MM.1S (cell line): ENCODE results near the gene SPRR2A.
"Not testable (repeated sequence)": the region's sequence is repeated elsewhere in the genome, so short reads cannot be mapped to it uniquely, and the experiment has no call there.

Source experiments
- DNase-seq: peaks from one replicate; pipeline ENCODE4 v3.0.0-alpha.2; 2015
- H2AFZ ChIP-seq: fragments of 300-600 bp; sonication (generic); 2 replicates; pipeline ENCODE4 v1.6.0; 2016; ENCODE audit warnings: antibody characterized with exemption, low read length
- H3F3A ChIP-seq: fragments of 300-600 bp; sonication (generic); 2 replicates; pipeline ENCODE4 v1.6.1; 2016; ENCODE audit warnings: mild to moderate bottlenecking, antibody characterized with exemption, low read length, moderate library complexity, mixed read lengths; ENCODE audit not compliant: insufficient read depth
- H3K27ac ChIP-seq: fragments of 300-600 bp; sonication (generic); 2 replicates; pipeline ENCODE4 v1.5.1; 2016; ENCODE audit warnings: mild to moderate bottlenecking, low read length
- H3K27me3 ChIP-seq: fragments of 300-600 bp; sonication (generic); replicated peaks from 2 replicates; pipeline ENCODE4 v1.6.0; 2016; ENCODE audit warnings: low read length; ENCODE audit not compliant: insufficient read depth
- H3K36me3 ChIP-seq: fragments of 300-600 bp; sonication (generic); replicated peaks from 2 replicates; pipeline ENCODE4 v1.6.1; 2016; ENCODE audit warnings: mild to moderate bottlenecking, low read length, mixed read lengths; ENCODE audit not compliant: insufficient read depth
- H3K4me1 ChIP-seq: fragments of 300-600 bp; sonication (generic); 2 replicates; pipeline ENCODE4 v1.6.1; 2016; ENCODE audit warnings: low read length, mixed read lengths
- H3K4me2 ChIP-seq: fragments of 300-600 bp; sonication (generic); 2 replicates; pipeline ENCODE4 v1.6.0; 2016; ENCODE audit warnings: low read depth, low read length
- H3K4me3 ChIP-seq: fragments of 300-600 bp; sonication (generic); 2 replicates; pipeline ENCODE4 v1.5.1; 2016; ENCODE audit warnings: low read length, mixed read lengths
- H3K79me2 ChIP-seq: fragments of 300-600 bp; sonication (generic); 2 replicates; pipeline ENCODE4 v1.6.1; 2016; ENCODE audit warnings: mixed run types, low read length, mixed read lengths
- H3K9ac ChIP-seq: fragments of 300-600 bp; sonication (generic); 2 replicates; pipeline ENCODE4 v1.6.1; 2016; ENCODE audit warnings: low read length, mixed read lengths
- H3K9me2 ChIP-seq: fragments of 300-600 bp; sonication (generic); replicated peaks from 2 replicates; pipeline ENCODE4 v1.6.1; 2016; ENCODE audit warnings: mild to moderate bottlenecking, low read length, mixed read lengths; ENCODE audit not compliant: insufficient read depth
- H3K9me3 ChIP-seq: fragments of 300-600 bp; sonication (generic); replicated peaks from 2 replicates; pipeline ENCODE4 v1.6.1; 2016; ENCODE audit warnings: mild to moderate bottlenecking, low read length, mixed read lengths; ENCODE audit not compliant: insufficient read depth
- H4K20me1 ChIP-seq: fragments of 300-600 bp; sonication (generic); 2 replicates; pipeline ENCODE4 v1.6.1; 2016; ENCODE audit warnings: mild to moderate bottlenecking, low read length, moderate library complexity, mixed read lengths; ENCODE audit not compliant: insufficient read depth
- EZH2 ChIP-seq: fragments of 300-600 bp; sonication (generic); optimal IDR thresholded peaks from 2 replicates; pipeline ENCODE3; 2017; ENCODE audit warnings: low read depth, mild to moderate bottlenecking, antibody characterized with exemption, low read length, mixed read lengths
- EZH2phosphoT487 ChIP-seq: fragments of 300-600 bp; sonication (generic); IDR thresholded peaks from 2 replicates; pipeline ENCODE4 v1.6.1; 2018; ENCODE audit warnings: antibody characterized with exemption, low read length
- TF ChIP-seq, protein P1 (sequence below): fragments of 300-600 bp; sonication (generic); IDR thresholded peaks from 2 replicates; pipeline ENCODE4 v1.5.1; 2016; ENCODE audit warnings: antibody characterized with exemption, low read length, mixed read lengths

SPRR2A gene

DNA sequence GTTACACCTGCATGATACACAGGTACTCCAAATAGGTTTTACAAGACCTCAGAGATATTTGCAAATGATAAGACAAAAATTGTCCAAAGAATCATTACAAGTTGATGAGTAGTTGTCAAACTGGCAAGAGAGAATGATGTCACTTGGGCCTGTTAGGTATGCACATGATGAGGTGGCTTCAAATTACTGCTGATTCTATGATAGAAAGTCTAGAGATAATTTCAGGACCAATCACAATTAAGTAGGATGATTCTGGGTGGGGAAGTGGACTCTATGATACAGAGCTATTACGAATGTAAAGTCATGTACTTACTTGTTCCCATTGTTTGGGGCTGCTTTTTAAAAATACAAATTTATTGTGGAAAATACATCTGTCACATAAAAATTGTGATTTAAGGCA, 31.5 kb downstream of the SPRR2A start:
- H3K27ac ChIP-seq = no peak overlapping the region
- H3F3A ChIP-seq = no peaks in the 10 kb centered on the region
- no peak for DNase-seq
- H2AFZ ChIP-seq = no peak overlapping the region
- H3K36me3 ChIP-seq = no peaks in the 10 kb centered on the region
- H3K9ac ChIP-seq = no peak overlapping the region
- H3K4me3 ChIP-seq = no peak overlapping the region
- H3K79me2 ChIP-seq = no peaks in the 10 kb centered on the region
- no peaks in the 10 kb centered on the region for H3K9me3 ChIP-seq
- no peaks in the 10 kb centered on the region for H3K4me1 ChIP-seq
- H3K4me2 ChIP-seq = no peak overlapping the region
- H3K9me2 ChIP-seq = no peaks in the 10 kb centered on the region
- H3K27me3 ChIP-seq = no peaks in the 10 kb centered on the region
- H4K20me1 ChIP-seq = no peaks in the 10 kb centered on the region
- TF ChIP-seq EZH2phosphoT487 = no peak

DNA sequence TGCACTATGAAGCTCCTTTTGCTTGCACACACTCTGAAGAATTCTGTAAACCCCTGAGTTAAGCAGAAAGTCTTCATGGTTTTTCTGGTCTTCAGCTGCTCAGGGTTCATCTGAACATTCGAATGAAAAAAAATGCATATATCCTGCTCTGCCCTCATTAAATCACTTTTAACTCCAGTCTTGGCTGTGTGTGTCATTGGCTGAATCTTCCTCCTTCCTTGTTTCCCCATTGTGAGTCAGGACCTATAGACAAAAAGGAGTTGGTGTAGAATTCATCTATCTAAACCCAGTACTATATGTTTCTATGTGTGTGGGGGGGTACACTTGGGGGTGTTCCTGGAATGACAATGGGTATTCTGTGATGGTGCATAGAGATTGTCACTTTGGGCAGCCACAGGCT, 32.9 kb downstream of the SPRR2A start:
- Histone ChIP-seq H3K27ac (no peak overlapping the region), H3K4me2 (no peak overlapping the region), H3K9ac (no peak overlapping the region), H4K20me1 (no peaks in the 10 kb centered on the region), H3K79me2 (no peaks in the 10 kb centered on the region), H3K27me3 (no peaks in the 10 kb centered on the region), H3K36me3 (no peaks in the 10 kb centered on the region), H3K4me1 (no peaks in the 10 kb centered on the region), H3K9me3 (no peaks in the 10 kb centered on the region), H3K9me2 (no peaks in the 10 kb centered on the region), H2AFZ (no peak overlapping the region), H3F3A (no peaks in the 10 kb centered on the region), H3K4me3 (no peak overlapping the region)
- TF ChIP-seq EZH2phosphoT487 (no peak), EZH2 (no peak)
- TF ChIP-seq, protein P1, sequence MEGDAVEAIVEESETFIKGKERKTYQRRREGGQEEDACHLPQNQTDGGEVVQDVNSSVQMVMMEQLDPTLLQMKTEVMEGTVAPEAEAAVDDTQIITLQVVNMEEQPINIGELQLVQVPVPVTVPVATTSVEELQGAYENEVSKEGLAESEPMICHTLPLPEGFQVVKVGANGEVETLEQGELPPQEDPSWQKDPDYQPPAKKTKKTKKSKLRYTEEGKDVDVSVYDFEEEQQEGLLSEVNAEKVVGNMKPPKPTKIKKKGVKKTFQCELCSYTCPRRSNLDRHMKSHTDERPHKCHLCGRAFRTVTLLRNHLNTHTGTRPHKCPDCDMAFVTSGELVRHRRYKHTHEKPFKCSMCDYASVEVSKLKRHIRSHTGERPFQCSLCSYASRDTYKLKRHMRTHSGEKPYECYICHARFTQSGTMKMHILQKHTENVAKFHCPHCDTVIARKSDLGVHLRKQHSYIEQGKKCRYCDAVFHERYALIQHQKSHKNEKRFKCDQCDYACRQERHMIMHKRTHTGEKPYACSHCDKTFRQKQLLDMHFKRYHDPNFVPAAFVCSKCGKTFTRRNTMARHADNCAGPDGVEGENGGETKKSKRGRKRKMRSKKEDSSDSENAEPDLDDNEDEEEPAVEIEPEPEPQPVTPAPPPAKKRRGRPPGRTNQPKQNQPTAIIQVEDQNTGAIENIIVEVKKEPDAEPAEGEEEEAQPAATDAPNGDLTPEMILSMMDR = no peak
- DNase-seq = no peak

DNA sequence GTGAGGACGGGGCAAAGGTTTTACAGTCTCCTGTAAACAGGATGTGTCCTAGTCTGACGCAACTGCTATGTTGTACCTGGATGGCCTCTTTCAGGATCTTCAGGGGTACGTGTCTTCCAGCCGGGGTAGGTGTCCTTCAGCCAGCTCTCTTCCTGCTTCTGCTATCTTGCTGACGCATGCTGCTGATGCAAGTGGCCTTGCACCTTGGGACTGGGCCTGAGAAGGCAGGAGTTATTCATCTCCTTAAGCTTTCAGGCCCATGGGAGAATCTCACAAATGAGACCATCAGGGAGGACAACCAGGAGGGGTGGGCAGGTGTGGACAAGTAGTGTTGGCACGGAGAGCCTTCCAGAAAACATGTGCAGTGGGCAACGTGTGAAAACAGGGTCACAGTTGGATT, 34.2 kb downstream of the SPRR2A start:
- Histone ChIP-seq H2AFZ (no peak overlapping the region), H3K27ac (no peak overlapping the region), H3K9me2 (no peaks in the 10 kb centered on the region), H3K4me1 (no peaks in the 10 kb centered on the region), H4K20me1 (no peaks in the 10 kb centered on the region), H3K9ac (no peak overlapping the region), H3K79me2 (no peaks in the 10 kb centered on the region), H3K9me3 (no peaks in the 10 kb centered on the region), H3K27me3 (no peaks in the 10 kb centered on the region), H3K4me2 (no peak overlapping the region), H3K36me3 (no peaks in the 10 kb centered on the region), H3K4me3 (no peak overlapping the region), H3F3A (no peaks in the 10 kb centered on the region)
- no peak for DNase-seq
- TF ChIP-seq EZH2phosphoT487 (no peak), EZH2 (no peak)
- TF ChIP-seq, protein P1 = no peak

DNA sequence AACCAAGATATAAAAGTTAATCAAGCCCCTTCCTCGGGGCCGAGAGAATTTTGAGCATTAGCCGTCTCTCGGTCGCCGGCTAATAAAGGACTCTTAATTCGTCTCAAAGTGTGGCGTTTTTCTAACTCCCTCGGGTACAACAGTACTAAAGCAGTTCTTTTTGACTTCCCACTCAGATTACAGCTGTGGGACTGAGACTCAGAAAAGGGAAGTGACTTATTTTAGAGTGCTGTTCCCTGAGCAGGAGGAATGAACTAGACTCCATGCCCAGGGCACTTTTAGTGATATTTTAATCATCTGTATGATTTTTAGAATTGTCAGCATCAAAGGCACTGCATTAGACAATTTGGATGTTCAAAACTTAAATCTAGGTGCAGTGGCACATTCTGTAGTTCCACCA, 35.0 kb downstream of the SPRR2A start:
- H3K27ac ChIP-seq, H4K20me1 ChIP-seq, H2AFZ ChIP-seq, H3K79me2 ChIP-seq, H3K9me2 ChIP-seq, H3K9me3 ChIP-seq, DNase-seq, H3K4me1 ChIP-seq, H3K36me3 ChIP-seq, H3K27me3 ChIP-seq, H3K4me2 ChIP-seq, H3F3A ChIP-seq, H3K9ac ChIP-seq, H3K4me3 ChIP-seq: not testable (repeated sequence)

DNA sequence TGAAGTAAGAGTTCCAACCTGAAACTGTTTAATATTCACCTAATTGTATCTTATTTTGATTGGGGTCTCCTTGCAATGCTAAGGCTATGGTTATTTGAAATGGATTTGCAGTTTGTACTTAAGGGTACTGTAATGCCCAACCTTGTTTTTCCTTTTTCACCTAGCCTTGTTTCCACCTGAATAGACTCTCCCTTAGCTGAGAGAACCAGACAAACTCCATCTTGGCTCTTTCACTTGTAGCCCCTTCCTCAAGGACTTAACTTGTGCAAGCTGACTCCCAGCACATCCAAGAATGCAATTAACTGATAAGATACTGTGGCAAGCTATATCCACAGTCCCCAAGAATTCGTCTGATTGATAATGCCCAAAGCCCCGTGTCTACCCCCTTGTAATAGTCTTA, 35.5 kb downstream of the SPRR2A start:
- not testable (repeated sequence) for H3K9me3 ChIP-seq, H3K9me2 ChIP-seq, H3K4me3 ChIP-seq, H3K27me3 ChIP-seq, H3K4me1 ChIP-seq, H2AFZ ChIP-seq, H3F3A ChIP-seq, H3K79me2 ChIP-seq, H3K9ac ChIP-seq, H3K27ac ChIP-seq, DNase-seq, H3K36me3 ChIP-seq, H3K4me2 ChIP-seq, H4K20me1 ChIP-seq

DNA sequence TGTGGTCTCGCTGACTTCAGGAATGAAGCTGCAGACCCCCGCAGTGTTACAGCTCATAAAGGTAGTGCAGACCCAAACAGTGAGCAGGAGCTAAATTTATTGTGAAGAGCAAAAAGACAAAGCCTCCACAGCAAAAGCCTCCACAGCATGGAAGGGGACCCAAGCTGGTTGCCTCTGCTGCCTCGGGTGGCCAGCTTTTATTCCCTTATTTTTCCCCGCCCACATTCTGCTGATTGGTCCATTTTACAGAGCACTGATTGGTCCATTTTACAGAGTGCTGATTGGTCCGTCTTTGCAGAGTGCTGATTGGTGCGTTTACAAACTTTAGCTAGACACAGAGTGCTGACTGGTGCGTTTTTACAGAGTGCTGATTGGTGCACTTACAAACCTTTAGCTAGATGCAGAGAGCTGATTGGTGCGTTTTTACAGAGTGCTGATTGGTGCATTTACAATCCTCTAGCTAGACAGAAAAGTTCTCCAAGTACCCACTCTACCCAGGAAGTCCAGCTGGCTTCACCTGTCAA, 46.0 kb downstream of the SPRR2A start:
- H3K79me2 ChIP-seq, H2AFZ ChIP-seq, H3K9me3 ChIP-seq, H3K9ac ChIP-seq, H4K20me1 ChIP-seq, H3K27ac ChIP-seq, H3K4me1 ChIP-seq, H3K27me3 ChIP-seq, H3K9me2 ChIP-seq, DNase-seq, H3F3A ChIP-seq, H3K36me3 ChIP-seq, H3K4me2 ChIP-seq, H3K4me3 ChIP-seq: not testable (repeated sequence)
